Testis (tissue), 3 donors: ENCODE measurements around the gene GRIK1. TPM values are rescaled to one million over a fixed set of nuclear protein-coding genes. Genes with fewer than 3 reads are reported as not detected.

ENCODE experiments used
- DNase-seq: peaks from one replicate; pipeline ENCODE4 v3.0.0-alpha.2; 2019
- H3K27ac ChIP-seq, 2 donors: fragments of 200-600 bp; sonication (generic); one replicate each; pipeline ENCODE4 v1.5.1; 2019
- H3K27me3 ChIP-seq: fragments of 200-600 bp; sonication (generic); one replicate; pipeline ENCODE4 v1.5.1; 2019
- H3K36me3 ChIP-seq: fragments of 200-600 bp; sonication (generic); one replicate; pipeline ENCODE4 v1.5.1; 2017; ENCODE audit warnings: low read depth; ENCODE audit errors: missing control alignments
- H3K4me1 ChIP-seq: fragments of 200-600 bp; sonication (generic); one replicate; pipeline ENCODE4 v1.5.1; 2019
- H3K4me3 ChIP-seq, 2 donors: fragments of 200-600 bp; sonication (generic); one replicate each; pipeline ENCODE4 v1.5.1; 2017 to 2019
- H3K9me3 ChIP-seq: fragments of 200-600 bp; sonication (generic); one replicate; pipeline ENCODE4 v1.5.1; 2017
- CTCF ChIP-seq, 3 experiments: fragments of 450-650 bp in 2 of 3; fragments of 200-600 bp in 1 of 3; sonication (generic) in 1 of 3; IDR thresholded peaks; one replicate each; pipeline ENCODE4 v1.5.1; 2016 to 2019; ENCODE audit warnings: antibody characterized with exemption in 3 of 3, mild to moderate bottlenecking in 2 of 3, moderate library complexity in 1 of 3
- POLR2A ChIP-seq: fragments of 450-650 bp; IDR thresholded peaks from one replicate; pipeline ENCODE4 v1.6.1; 2017; ENCODE audit warnings: antibody characterized with exemption, mild to moderate bottlenecking, moderate library complexity
- WGBS, 2 donors: methylation state at CpG; one replicate each; pipeline ENCODE4 v1.1.5; 2018; 5-methylcytosine and 5-hydroxymethylcytosine counted together
- intact Hi-C: fragments of 100-400 bp; cut with DNase I; formaldehyde crosslinking; loops from one replicate; pipeline ENCODE4 v1.15.1; 2023; ENCODE audit warnings: low total_unique reads
- polyA plus RNA-seq: library from polyadenylated mRNA; stranded (reverse); fragments of 350-450 nt; fragmentation: Illumina TruSeq; extraction: RNeasy Lipid Tissue Mini Kit (QIAGEN cat#74804); gene quantifications from one replicate; pipeline ENCODE4 v1.2.3, GENCODE V29; 2014; ENCODE audit warnings: low read depth, low replicate concordance; ENCODE audit not compliant: insufficient read depth
- total RNA-seq, 2 donors: library from RNA; depleted of rRNA; stranded (reverse); fragments of >200 nt; gene quantifications; one replicate each; pipeline ENCODE4 v1.2.3, GENCODE V29; 2016

GRIK1 gene
- total and polyA plus RNA-seq, 3 donors from 2014 or later: 0.08 to 0.25 (median 0.20) TPM

- no peaks in the 10 kb centered on the region for H3K27me3 ChIP-seq
- no peak overlapping the region for H3K27ac ChIP-seq
- H3K9me3 ChIP-seq: no peaks in the 10 kb centered on the region
- 84 to 86% methylated on average over 7 of the region's 7 CpGs for WGBS, 2 donors
- intact Hi-C loops: no loop called here
- no peak for DNase-seq
- no peak for TF ChIP-seq CTCF (IDR thresholded peaks at IDR 0.05)
- TF ChIP-seq POLR2A: no peak
- H3K36me3 ChIP-seq: no peaks in the 10 kb centered on the region
- H3K4me1 ChIP-seq: no peaks in the 10 kb centered on the region
- H3K4me3 ChIP-seq: no peak overlapping the region
Observed at GRCh38 chr21:29638138-29638537, 301.7 kb downstream of the GRIK1 start.

- intact Hi-C loops: no loop called here
- Histone ChIP-seq H3K4me3 (no peak overlapping the region), H3K4me1 (no peaks in the 10 kb centered on the region), H3K27me3 (no peaks in the 10 kb centered on the region), H3K27ac (no peak overlapping the region), H3K9me3 (no peaks in the 10 kb centered on the region), H3K36me3 (no peaks in the 10 kb centered on the region)
- no peak for DNase-seq
- no peak for TF ChIP-seq CTCF (IDR thresholded peaks at IDR 0.05)
- no peak for TF ChIP-seq POLR2A
- 77 to 92% methylated on average over 4 of the region's 4 CpGs for WGBS, 2 donors
Observed at GRCh38 chr21:29637553-29637952, 302.2 kb downstream of the GRIK1 start.

- Histone ChIP-seq H3K36me3 (no peaks in the 10 kb centered on the region), H3K27ac (no peak overlapping the region), H3K4me1 (no peaks in the 10 kb centered on the region), H3K9me3 (no peaks in the 10 kb centered on the region), H3K27me3 (no peaks in the 10 kb centered on the region), H3K4me3 (no peak overlapping the region)
- WGBS, 2 donors: 50 to 63% methylated on average over 4 of the region's 4 CpGs
- TF ChIP-seq CTCF (IDR thresholded peaks at IDR 0.05): no peak
- TF ChIP-seq POLR2A: no peak
- no peak for DNase-seq
- intact Hi-C loops: no loop called here
Observed at GRCh38 chr21:29637134-29637533, 302.7 kb downstream of the GRIK1 start.

- no peaks in the 10 kb centered on the region for H3K9me3 ChIP-seq
- intact Hi-C loops: no loop called here
- H3K27ac ChIP-seq: no peak overlapping the region
- no peaks in the 10 kb centered on the region for H3K36me3 ChIP-seq
- DNase-seq: no peak
- H3K27me3 ChIP-seq: no peaks in the 10 kb centered on the region
- TF ChIP-seq POLR2A: no peak
- TF ChIP-seq CTCF (IDR thresholded peaks at IDR 0.05): no peak
- no peak overlapping the region for H3K4me3 ChIP-seq
- WGBS, 2 donors: 86 to 91% methylated on average over 4 of the region's 4 CpGs
- H3K4me1 ChIP-seq: no peaks in the 10 kb centered on the region
Observed at GRCh38 chr21:29634418-29634817, 305.4 kb downstream of the GRIK1 start.

- Histone ChIP-seq H3K36me3 (no peaks in the 10 kb centered on the region), H3K9me3 (no peaks in the 10 kb centered on the region), H3K27me3 (no peaks in the 10 kb centered on the region), H3K4me1 (no peaks in the 10 kb centered on the region), H3K27ac (no peak overlapping the region), H3K4me3 (no peak overlapping the region)
- no peak for DNase-seq
- WGBS, 2 donors: 87 to 88% methylated on average over 2 of the region's 2 CpGs
- no peak for TF ChIP-seq CTCF (IDR thresholded peaks at IDR 0.05)
- TF ChIP-seq POLR2A: no peak
- intact Hi-C loops: no loop called here
Observed at GRCh38 chr21:29633756-29634155, 306.0 kb downstream of the GRIK1 start.
